Measurements from ENCODE around the gene THRB. TPM values are rescaled to one million over a fixed set of nuclear protein-coding genes. Genes with fewer than 3 reads are reported as not detected.

The THRB gene
- total RNA-seq, 1 experiment from 2014 or later: 13.5 TPM

GRCh38 chr3:24088782-24089181 is 405.9 kb downstream of the THRB start:
- no peak for TF ChIP-seq CTCF (IDR thresholded peaks at IDR 0.05; ENCODE audit: unreplicated experiment)
- no peaks in the 10 kb centered on the region for H3K9me3 Mint-ChIP-seq (ENCODE audit: low read depth, unreplicated experiment)
- H3K27ac Mint-ChIP-seq (ENCODE audit: unreplicated experiment): no peak overlapping the region
- DNase-seq: no peak
- no TSS peak for BruUV-seq (replicated peaks)
- H3K4me1 Mint-ChIP-seq (ENCODE audit: low read depth, unreplicated experiment): peaks cover 12% of the 10 kb centered on the region
- no peak overlapping the region for H3K4me3 Mint-ChIP-seq (ENCODE audit: low read depth, unreplicated experiment)
- intact Hi-C loops (cut with micrococcal nuclease; ENCODE audit: unreplicated experiment): no loop called here
- CTCF ChIA-PET: no interaction called here
- H3K36me3 Mint-ChIP-seq (ENCODE audit: insufficient read depth, unreplicated experiment): no peaks in the 10 kb centered on the region
- H3K27me3 Mint-ChIP-seq (ENCODE audit: unreplicated experiment): no peaks in the 10 kb centered on the region

GRCh38 chr3:24087469-24087868 is 407.2 kb downstream of the THRB start:
- TF ChIP-seq CTCF (IDR thresholded peaks at IDR 0.05; ENCODE audit: unreplicated experiment): no peak
- intact Hi-C loops (cut with micrococcal nuclease; ENCODE audit: unreplicated experiment): no loop called here
- DNase-seq: no peak
- Mint-ChIP-seq H3K27me3 (ENCODE audit: unreplicated experiment) (no peaks in the 10 kb centered on the region), H3K9me3 (ENCODE audit: low read depth, unreplicated experiment) (no peaks in the 10 kb centered on the region), H3K36me3 (ENCODE audit: insufficient read depth, unreplicated experiment) (no peaks in the 10 kb centered on the region), H3K4me1 (ENCODE audit: low read depth, unreplicated experiment) (peaks cover 12% of the 10 kb centered on the region), H3K4me3 (ENCODE audit: low read depth, unreplicated experiment) (no peak overlapping the region), H3K27ac (ENCODE audit: unreplicated experiment) (no peak overlapping the region)
- CTCF ChIA-PET: no interaction called here
- no TSS peak for BruUV-seq (replicated peaks)

GRCh38 chr3:24086617-24087404 is 407.8 kb downstream of the THRB start:
- H3K36me3 Mint-ChIP-seq (ENCODE audit: insufficient read depth, unreplicated experiment): no peaks in the 10 kb centered on the region
- intact Hi-C loops (cut with micrococcal nuclease; ENCODE audit: unreplicated experiment): no loop called here
- BruUV-seq (replicated peaks): no TSS peak

GRCh38 chr3:24086206-24086605 is 408.4 kb downstream of the THRB start:
- CTCF ChIA-PET: no interaction called here
- no peak overlapping the region for H3K4me3 Mint-ChIP-seq (ENCODE audit: low read depth, unreplicated experiment)
- peaks cover 12% of the 10 kb centered on the region for H3K4me1 Mint-ChIP-seq (ENCODE audit: low read depth, unreplicated experiment)
- no peak for DNase-seq
- H3K36me3 Mint-ChIP-seq (ENCODE audit: insufficient read depth, unreplicated experiment): no peaks in the 10 kb centered on the region
- intact Hi-C loops (cut with micrococcal nuclease; ENCODE audit: unreplicated experiment): no loop called here
- no peak for TF ChIP-seq CTCF (IDR thresholded peaks at IDR 0.05; ENCODE audit: unreplicated experiment)
- no peak overlapping the region for H3K27ac Mint-ChIP-seq (ENCODE audit: unreplicated experiment)
- no TSS peak for BruUV-seq (replicated peaks)
- no peaks in the 10 kb centered on the region for H3K9me3 Mint-ChIP-seq (ENCODE audit: low read depth, unreplicated experiment)
- no peaks in the 10 kb centered on the region for H3K27me3 Mint-ChIP-seq (ENCODE audit: unreplicated experiment)

More at GRCh38 chr3:24086617-24087404, 407.8 kb downstream of the THRB start:
- Mint-ChIP-seq H3K9me3 (ENCODE audit: low read depth, unreplicated experiment) (no peaks in the 10 kb centered on the region), H3K4me1 (ENCODE audit: low read depth, unreplicated experiment) (peaks cover 12% of the 10 kb centered on the region), H3K27ac (ENCODE audit: unreplicated experiment) (no peak overlapping the region), H3K27me3 (ENCODE audit: unreplicated experiment) (no peaks in the 10 kb centered on the region), H3K4me3 (ENCODE audit: low read depth, unreplicated experiment) (no peak overlapping the region)
- CTCF ChIA-PET: no interaction called here
- DNase-seq: no peak
- TF ChIP-seq CTCF (IDR thresholded peaks at IDR 0.05; ENCODE audit: unreplicated experiment): no peak

Data from Calu3 (cell line).